ENCODE data around the gene ERC1. TPM values are rescaled to one million over a fixed set of nuclear protein-coding genes. Genes with fewer than 3 reads are reported as not detected.
A peak's percentile ranks its signal among the peaks of the same experiment; 100 is the strongest.

Gene ERC1
- total and polyA plus RNA-seq, 8 donors = 34.9 to 64.9 (median 40.8) TPM

DNA sequence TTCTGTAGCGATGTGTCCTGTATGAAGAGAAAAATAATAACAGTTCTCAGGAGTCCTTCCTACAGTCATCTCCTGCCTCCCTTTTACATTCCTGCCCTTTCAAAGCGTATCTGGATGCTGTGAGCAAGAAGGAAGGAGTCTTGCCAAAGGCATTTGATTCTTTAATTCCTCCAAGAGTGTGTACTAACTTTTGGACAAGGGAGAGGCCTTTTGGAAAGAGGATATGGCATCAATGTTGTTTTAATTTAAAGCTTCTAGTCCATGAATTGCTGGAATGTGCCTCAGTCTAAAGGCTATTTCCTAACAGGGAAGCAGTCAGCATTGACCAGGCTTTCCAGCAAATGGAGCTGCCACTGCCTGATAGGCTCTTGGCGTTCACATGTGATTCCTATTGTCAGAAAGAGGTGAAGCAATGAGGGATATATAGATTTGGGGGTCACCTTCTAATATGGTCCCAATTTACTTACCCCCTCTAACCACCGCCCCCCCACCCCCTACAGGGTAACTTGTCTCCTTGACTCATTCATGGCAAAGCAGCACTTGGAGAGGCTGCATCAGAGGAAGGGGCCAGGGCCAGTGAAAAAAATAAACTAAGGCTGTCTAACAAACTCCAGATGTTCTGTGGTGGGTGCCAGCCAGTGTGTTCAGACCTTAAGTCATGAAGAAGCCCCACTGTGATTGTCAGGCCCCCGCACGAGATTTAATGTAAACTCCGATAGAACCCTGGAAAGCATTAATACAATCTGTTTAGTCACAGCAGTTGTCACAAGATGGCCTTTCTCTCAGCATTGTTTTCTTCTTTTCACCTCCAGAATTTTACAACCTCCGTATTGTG is 383.1 kb downstream of the ERC1 start:
- peaks cover 0 to 2% of the 10 kb centered on the region in 2 donors for H3K4me1 ChIP-seq
- intact Hi-C loops (cut with DNase I) = no loop called here
- DNase-seq (peak in 2 of 4 donors; percentile 23 to 50), ATAC-seq (no peak)
- no peak overlapping the region for H3K27ac ChIP-seq
- no peaks in the 10 kb centered on the region for H3K36me3 ChIP-seq
- no peaks in the 10 kb centered on the region for H3K27me3 ChIP-seq
- H3K9me3 ChIP-seq = no peaks in the 10 kb centered on the region
- TF ChIP-seq, protein P1, sequence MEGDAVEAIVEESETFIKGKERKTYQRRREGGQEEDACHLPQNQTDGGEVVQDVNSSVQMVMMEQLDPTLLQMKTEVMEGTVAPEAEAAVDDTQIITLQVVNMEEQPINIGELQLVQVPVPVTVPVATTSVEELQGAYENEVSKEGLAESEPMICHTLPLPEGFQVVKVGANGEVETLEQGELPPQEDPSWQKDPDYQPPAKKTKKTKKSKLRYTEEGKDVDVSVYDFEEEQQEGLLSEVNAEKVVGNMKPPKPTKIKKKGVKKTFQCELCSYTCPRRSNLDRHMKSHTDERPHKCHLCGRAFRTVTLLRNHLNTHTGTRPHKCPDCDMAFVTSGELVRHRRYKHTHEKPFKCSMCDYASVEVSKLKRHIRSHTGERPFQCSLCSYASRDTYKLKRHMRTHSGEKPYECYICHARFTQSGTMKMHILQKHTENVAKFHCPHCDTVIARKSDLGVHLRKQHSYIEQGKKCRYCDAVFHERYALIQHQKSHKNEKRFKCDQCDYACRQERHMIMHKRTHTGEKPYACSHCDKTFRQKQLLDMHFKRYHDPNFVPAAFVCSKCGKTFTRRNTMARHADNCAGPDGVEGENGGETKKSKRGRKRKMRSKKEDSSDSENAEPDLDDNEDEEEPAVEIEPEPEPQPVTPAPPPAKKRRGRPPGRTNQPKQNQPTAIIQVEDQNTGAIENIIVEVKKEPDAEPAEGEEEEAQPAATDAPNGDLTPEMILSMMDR (IDR thresholded peaks at IDR 0.05) = no peak
- no peak overlapping the region for H3K4me3 ChIP-seq

DNA sequence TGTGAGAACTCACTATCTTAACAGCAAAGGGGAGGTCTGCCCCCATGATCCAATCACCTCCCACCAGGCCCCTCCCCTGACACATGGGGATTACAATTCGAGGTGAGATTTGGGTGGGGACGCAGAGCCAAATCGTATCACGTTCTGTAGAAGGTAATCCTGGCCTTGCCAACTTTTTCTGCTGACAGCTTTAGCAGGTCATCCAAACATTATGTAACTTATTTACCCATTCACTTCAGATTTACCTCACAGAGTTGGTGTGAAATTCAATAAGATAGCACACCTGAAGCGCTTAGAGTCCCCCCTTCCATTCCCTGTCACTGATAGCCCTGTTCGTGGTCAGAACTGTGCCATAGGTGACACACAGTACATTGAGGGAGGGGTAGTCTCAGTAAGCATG is 384.3 kb downstream of the ERC1 start:
- Histone ChIP-seq H3K4me3 (no peak overlapping the region), H3K27me3 (no peaks in the 10 kb centered on the region), H3K27ac (peak overlapping the region in 1 of 2 donors; percentile 67), H3K4me1 (no peaks in the 10 kb centered on the region), H3K36me3 (peaks cover 0 to 5% of the 10 kb centered on the region in 2 donors), H3K9me3 (no peaks in the 10 kb centered on the region)
- ATAC-seq = no peak
- TF ChIP-seq, protein P1 (IDR thresholded peaks at IDR 0.05) = no peak
- DNase-seq = no peak
- intact Hi-C loops (cut with DNase I) = no loop called here

DNA sequence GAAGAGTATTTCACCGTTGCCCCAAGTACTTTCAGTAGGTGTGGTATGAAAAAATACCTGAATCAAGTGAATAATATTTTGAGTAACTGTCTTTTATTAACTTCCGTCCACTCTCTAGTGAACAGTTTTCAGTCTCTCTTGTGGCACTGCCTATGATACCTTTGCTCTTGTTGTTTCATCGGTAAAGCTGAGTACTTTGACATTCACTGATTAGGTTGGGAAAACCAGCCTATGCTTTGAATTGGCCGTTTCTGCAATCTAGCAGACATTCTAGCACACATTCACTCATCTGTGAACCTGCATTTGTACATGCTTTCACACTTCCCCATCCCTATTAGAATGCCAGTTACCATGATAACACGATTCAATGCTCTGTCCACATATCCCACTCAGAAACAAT is 386.1 kb downstream of the ERC1 start:
- Histone ChIP-seq H3K4me3 (no peak overlapping the region), H3K27ac (no peak overlapping the region), H3K4me1 (no peaks in the 10 kb centered on the region), H3K9me3 (no peaks in the 10 kb centered on the region), H3K36me3 (peaks cover 0 to 5% of the 10 kb centered on the region in 2 donors), H3K27me3 (no peaks in the 10 kb centered on the region)
- intact Hi-C loops (cut with DNase I) = no loop called here
- ATAC-seq = no peak
- TF ChIP-seq, protein P1 (IDR thresholded peaks at IDR 0.05) = no peak
- no peak for DNase-seq

DNA sequence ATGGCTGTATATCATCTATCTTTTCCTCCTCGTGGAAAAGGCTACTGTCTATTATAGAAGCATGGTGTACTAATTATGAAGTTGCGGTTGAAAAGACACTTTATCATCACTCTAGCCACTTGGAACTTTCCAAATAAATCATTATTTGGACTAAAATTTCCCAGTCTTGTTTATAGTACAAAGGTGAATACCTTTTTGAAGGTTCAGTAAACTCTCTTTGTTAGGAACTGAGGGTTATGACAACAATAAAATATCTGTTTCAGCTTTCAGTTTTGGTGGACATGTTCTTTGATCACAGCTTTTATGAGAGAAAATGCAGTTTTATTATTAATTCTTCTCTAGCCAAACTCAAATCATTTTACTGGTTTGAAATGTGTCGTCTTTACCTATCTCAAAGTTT is 386.7 kb downstream of the ERC1 start:
- TF ChIP-seq, protein P1 (IDR thresholded peaks at IDR 0.05) = no peak
- DNase-seq (no peak), ATAC-seq (no peak)
- no peaks in the 10 kb centered on the region for H3K4me1 ChIP-seq
- peaks cover 0 to 5% of the 10 kb centered on the region in 2 donors for H3K36me3 ChIP-seq
- H3K27me3 ChIP-seq = no peaks in the 10 kb centered on the region
- intact Hi-C loops (cut with DNase I) = no loop called here
- no peak overlapping the region for H3K4me3 ChIP-seq
- H3K9me3 ChIP-seq = no peaks in the 10 kb centered on the region
- no peak overlapping the region for H3K27ac ChIP-seq

DNA sequence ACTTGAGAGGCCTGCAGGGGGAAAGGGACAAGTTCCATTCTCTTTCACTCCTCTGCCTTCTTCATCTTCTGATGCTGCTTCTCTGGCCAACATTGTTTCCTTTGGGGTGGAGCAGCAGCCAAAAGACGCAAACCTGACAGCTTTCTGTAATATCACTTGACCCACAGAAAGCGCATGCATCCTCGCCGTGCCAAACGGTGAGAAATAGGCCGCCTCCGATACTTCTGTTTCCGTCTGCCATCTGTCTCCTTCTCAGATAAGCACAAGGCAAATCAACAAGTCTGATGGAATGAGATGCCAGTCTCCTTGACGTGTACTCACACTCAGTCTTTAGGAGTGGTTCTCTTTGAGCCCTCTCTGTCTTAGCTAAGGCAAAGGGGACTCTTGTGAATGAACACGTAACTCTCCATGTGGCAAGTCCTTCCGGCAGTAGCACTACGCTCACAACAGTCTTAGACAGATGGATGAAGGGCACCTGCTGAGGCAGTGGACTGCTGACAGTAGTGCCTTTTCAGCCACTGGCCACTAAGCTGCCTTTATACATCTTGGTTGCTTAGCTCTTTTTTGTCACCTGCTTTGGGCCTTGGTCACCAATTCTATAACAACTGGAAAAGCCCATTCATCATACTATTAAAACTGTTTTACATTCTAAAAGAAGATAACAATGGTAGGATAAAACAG is 389.3 kb downstream of the ERC1 start:
- H3K27me3 ChIP-seq = no peaks in the 10 kb centered on the region
- peaks cover 0 to 5% of the 10 kb centered on the region in 2 donors for H3K36me3 ChIP-seq
- no peak overlapping the region for H3K4me3 ChIP-seq
- TF ChIP-seq, protein P1 (IDR thresholded peaks at IDR 0.05) = no peak
- intact Hi-C loops (cut with DNase I) = no loop called here
- DNase-seq (no peak), ATAC-seq (no peak)
- no peak overlapping the region for H3K27ac ChIP-seq
- no peaks in the 10 kb centered on the region for H3K4me1 ChIP-seq
- H3K9me3 ChIP-seq = no peaks in the 10 kb centered on the region
